GM21529 (cell line): Measurements from ENCODE around the gene TMC3.

Experiments used
- ATAC-seq: cut with Tn5 transposase; IDR thresholded peaks from one replicate; pipeline ENCODE4 v1.9.1; 2021; ENCODE audit not compliant: unreplicated experiment

TMC3 gene

GRCh38 chr15:81385721-81386076, 11.7 kb upstream of the TMC3 start:
- no peak for ATAC-seq

GRCh38 chr15:81384891-81385720, 11.1 kb upstream of the TMC3 start:
- no peak for ATAC-seq

GRCh38 chr15:81381720-81382119, 7.7 kb upstream of the TMC3 start:
- ATAC-seq = no peak

- no peak for ATAC-seq
These were observed 6.7 kb upstream of the TMC3 start for GRCh38 chr15:81380668-81381067.

DNA sequence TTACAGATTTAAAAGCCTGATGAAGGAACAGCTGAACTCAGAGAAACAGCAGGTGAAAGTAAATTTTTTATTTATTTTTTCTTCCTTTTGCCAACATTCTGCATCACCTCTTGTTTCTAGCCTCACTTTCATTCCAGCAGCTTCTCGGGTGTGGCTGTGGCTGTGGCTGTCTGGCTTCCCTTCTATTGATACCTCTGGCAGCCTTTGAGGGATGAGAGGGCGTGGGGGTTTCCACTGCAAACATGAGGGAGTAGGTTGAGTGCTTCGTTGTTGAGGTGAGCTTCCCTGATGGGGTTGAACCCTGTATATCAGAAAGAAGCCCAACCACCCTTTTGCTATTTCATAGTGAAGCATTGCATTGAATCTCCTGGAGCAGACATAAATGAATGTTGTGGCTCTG, 6.2 kb upstream of the TMC3 start:
- no peak for ATAC-seq

DNA sequence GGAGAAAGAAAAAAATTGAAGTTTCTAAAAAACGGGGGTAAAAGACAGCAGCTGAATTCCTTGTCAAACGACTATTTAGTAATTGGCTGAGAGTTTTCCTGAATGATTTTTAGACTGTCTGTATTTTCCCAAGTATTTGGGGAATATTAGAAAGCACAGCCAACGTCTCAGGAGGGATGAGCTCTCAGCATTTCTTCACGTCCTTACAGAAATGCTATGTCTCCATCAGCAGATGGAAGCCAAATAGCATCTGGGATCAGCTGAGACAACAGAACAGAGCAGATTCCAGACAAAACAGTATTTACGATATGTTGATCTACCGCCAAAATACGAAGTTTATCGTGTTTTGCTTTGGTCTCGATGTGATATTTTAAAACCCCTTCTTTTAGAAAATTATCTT, 5.3 kb upstream of the TMC3 start:
- no peak for ATAC-seq

DNA sequence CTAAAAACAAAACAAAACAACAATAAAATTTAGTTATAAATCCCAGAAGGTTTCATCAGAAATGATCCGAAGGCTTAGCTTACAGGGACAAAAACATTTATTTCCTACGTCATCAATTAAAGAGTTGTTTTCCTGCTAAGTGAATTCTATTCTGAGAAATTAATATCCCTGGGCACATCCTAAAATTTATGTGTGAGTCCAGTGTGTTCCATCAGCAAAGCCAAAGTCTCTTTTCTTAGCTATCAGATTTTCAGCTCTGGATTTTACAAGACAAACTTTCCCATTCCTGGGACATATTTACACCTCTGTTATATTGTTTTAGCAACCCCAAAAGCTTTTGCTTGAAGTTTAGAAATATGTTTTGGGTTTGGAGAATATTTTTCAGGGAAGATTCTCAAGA, 4.4 kb upstream of the TMC3 start:
- ATAC-seq = no peak

DNA sequence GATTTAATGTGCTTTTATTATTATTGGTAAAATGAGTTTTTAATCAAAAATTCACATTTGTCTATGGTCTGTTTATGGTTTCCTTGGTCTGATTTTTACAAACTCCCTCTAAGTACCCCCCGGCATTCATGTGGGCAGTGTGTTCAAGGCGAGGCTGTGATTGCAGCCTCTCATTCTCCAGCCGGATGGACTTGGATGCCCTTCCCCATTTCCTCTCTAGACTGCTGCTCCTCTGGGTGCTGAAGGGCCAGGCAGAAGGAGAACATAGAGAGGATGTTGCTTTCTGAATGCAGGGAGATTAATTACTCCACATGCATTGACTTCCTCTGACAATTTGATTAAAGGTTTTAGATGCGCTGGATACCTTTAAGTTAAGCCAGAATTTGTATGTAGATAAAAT, 3.9 kb upstream of the TMC3 start:
- no peak for ATAC-seq

GRCh38 chr15:81376231-81376630, 2.2 kb upstream of the TMC3 start:
- ATAC-seq = no peak

DNA sequence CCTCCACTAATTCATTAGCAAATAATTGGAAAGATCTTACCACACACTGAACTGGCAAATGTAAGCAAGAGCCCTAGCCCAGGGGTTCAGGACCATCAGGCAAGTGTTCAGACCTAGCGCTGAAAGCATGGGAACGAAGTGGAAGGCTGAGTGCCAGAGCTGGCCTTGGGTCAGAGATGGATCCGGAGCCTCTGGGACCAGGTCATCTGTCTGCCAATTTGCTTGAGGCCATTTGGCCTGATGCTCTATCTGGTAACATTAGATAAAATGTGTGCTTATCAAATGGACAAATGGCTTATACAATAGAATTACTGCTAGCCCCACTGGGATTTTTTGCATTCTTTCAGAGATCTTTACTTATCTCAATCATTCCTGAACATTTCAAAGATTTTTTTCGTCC, 1.4 kb upstream of the TMC3 start:
- ATAC-seq = no peak

DNA sequence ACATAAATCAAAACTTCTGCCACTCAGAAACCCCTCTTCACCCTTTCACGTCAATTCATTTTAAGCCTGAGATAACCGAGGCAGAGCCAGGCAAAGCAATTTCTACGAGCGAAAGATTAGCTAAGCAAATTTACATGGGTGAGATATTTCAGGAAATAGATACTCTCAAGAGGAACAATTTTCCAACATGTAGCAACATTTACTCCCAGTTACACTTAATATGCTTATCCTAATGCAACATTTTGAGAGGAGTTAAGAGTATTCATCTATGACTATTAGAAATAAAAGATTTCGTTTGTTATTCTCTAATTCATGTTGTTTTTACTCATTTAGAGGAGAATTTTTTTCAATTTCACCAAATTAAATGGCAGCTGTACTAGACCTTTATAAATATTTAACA, 837 bp downstream of the TMC3 start:
- no peak for ATAC-seq

- ATAC-seq = no peak
These were observed 1.4 kb downstream of the TMC3 start for GRCh38 chr15:81372575-81372974.

DNA sequence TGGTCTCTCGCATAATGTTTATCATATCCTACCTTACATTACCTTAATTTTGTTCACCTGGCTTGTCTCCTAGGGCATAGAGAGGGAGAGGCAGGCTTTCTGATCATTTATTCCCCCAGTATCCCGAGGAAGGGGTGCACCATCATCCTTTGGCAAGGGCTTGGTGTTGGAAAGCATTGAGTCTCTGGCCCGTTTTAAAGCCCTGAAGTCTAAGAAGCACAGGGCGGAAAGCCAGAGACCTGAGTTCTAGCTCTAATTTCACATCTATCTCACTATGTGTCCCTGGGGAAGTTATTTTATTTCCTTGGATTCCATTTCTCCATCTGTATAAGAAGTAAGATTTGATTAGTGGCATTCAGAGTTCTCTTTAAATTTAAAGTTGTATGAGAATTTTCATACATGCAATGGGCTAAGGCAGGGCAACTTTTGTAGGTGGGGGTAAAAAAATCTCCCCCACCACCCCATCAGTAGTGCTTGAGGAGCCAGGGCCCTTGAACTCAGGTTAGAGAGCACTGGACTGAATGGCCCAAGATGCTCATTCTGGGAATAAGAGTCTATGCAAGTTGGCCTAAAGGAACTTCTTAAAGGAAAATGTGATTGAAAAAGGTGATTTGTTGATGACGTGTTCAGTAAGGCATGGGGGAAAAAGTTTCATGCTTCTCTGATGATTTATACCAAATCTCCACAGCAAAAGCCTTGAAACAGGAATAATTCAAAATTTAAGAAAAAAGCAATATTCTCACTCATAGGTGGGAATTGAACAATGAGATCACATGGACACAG, 10.1 kb downstream of the TMC3 start:
- ATAC-seq = no peak

- ATAC-seq = no peak
These were observed 10.7 kb downstream of the TMC3 start for GRCh38 chr15:81363276-81363675.

DNA sequence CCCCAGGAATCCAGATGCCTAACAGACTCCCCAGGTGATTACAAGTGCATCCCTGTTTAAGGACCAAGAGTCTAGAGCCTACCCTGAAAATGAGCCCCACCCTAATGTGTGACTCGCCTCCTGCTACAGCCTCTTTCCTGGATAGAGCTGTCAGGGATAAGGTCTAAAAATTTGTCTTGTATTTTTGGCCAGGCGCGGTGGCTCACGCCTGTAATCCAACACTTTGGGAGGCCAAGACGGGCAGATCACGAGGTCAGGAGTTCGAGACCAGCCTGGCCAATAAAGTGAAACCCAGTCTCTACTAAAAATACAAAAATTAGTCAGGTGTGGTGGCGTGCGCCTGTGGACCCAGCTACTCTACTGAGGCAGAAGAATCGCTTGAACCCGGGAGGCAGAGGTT, 11.2 kb downstream of the TMC3 start:
- ATAC-seq = no peak

GRCh38 chr15:81361891-81362290, 12.1 kb downstream of the TMC3 start:
- no peak for ATAC-seq

- no peak for ATAC-seq
These were observed 13.5 kb downstream of the TMC3 start for GRCh38 chr15:81360491-81360890.

GRCh38 chr15:81358248-81358647, 15.8 kb downstream of the TMC3 start:
- no peak for ATAC-seq

DNA sequence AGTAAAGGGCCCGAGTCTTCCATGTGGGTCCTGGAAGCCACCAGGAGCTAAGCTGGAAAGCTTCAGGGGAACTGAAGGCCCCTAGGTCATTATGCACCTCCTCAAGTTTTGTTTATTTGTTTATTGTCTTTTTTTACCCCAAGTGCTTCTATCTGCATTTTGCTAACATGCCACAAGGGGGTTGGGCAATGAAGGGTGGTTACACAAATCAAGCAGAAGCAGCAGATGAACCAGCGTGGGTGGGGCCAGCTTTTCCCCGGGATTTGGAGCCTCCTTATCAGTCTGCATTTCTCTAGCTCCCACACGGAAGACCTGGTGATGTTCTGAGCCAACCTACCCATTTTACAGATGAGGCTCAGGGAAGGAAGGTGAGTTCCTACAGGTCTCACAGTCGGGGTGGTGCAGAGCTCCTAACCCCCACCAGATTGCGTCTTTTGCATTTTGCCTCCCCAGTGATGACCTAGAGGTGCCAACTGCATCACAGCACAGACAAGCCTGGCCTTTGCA, 16.8 kb downstream of the TMC3 start:
- no peak for ATAC-seq

- no peak for ATAC-seq
These were observed 17.8 kb downstream of the TMC3 start for GRCh38 chr15:81356252-81356651.

DNA sequence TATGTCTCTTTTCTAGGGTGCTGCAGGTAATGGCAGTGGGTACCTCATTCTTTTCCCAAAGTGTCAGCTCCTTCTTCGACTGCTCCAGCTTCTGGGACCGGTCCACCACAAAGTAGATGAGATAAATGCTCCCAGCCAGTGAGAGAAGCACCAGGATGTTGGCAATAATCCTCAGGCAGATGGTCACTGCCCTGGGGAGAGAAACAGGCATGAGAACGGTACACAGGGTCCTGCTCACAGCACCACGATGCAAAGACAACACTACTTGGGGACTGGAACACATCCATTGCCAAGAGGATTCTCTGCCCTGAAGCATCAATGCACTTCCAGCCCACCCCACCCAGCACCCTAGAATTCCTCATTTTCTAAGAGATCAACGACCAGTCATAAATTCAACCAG, 22.4 kb downstream of the TMC3 start:
- ATAC-seq = no peak

GRCh38 chr15:81349271-81349670, 24.7 kb downstream of the TMC3 start:
- no peak for ATAC-seq
